ACHN (cell line): ENCODE data around the gene YJU2.

Experiments
- DNase-seq: peaks from one replicate; pipeline ENCODE4 v3.0.0-alpha.2; 2015
- in situ Hi-C: cut with HindIII; loops from 2 replicates; pipeline ENCODE4 v1.10.0; 2017; ENCODE audit warnings: low sequenced_read_pairs, low pct_ligation_motif_present, low pct_unique_long_range_greater_than_20kb

The YJU2 gene

DNA sequence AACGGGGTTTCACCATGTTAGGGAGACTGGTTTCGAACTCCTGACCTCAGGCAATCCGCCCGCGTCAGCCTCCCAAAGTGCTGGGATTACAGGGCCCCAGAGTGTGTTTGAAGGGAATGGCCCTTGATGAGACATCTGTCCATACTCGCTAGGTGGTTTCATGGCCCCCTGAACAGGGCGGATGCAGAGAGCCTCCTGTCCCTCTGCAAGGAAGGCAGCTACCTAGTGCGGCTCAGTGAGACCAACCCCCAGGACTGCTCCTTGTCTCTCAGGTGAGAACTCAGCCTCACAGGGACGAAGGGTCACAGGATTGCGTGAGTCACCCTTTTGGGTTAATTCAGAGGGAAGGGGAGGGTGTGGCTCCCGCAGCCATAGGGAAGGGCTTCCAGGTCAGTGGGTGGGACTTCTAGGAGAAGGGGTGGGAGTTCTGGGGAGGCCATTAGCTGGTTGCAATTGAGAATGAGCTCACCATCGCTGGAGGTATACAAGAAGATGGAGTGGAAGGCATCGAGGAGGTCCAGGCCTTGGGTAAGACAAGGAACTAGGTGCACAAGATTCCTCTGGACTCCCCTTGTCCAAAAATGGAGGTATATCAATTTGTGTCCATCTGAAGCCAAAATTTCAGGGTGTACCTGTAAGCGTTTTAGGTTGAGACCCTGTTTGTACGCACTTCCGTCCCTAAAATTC is 41.4 kb downstream of the YJU2 start:
- DNase-seq: no peak
- in situ Hi-C loops: no loop called here

DNA sequence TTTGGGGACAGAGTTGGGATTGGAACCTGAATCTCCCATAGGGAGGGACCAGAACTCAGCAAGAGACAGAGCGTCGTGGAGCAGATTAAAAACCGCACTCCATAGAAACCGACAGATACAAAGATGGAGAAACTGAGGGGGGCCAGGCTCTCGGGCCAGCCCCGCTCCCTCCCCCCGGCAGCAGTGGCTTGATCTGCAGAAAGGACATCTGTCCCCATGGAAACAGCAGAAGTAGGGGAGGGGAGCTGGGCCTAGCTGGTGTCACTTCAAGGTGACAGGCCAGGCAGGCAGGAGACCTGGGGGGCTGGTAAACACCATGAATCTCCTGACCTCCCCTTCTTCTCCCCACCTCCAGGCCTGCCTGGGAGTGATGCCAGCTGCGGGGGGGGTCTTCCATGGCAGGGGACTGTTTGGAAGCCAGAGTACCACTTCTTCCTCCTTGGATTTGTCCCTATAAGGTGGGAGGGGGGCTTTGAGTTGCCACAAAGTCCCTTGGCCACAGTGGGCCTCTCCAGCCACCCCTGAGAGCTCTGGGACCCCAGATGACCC is 44.4 kb downstream of the YJU2 start:
- in situ Hi-C loops: no loop called here
- DNase-seq: no peak

DNA sequence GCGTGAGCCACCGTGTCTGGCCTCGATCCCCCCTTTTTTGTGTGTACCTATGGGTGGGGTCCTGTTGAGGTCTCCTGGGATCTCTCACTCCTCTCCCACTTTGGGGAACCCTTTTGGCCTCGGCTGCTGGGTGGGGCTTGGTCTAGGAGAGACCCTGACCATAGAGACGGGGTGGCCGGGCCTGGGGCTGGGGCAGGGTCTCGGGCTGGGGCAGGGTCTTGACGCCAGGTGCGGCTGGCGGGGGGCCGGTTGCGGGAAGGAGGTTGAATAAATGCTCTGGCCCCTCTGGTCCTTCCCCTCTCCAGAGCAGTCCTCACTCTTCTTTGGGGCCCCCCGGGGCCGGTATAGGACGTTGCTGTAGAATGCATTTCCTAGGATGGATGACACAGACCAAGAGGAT is 45.6 kb downstream of the YJU2 start:
- in situ Hi-C loops: no loop called here

DNA sequence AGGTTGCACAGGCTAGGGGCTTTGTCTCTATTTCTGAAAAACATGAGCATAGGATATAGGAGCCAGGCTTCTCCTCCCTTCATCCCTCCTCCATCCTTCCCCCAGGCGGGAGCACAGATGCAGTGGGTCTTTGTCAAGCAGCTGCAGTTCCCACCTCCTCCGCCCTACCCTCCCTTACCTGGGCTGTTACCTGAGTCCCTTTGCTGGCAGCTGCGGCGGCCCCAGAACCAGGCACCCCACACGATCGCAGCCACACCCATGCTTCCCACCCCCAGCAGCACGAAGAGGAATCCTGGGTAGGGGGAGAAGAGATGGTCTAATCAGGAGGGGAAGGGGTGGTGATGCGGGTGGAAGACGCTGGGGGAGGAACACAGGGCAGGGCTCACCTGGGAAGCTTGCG is 47.5 kb downstream of the YJU2 start:
- no peak for DNase-seq
- in situ Hi-C loops: no loop called here

More for the DNA sequence above, 45.6 kb downstream of the YJU2 start:
- DNase-seq: no peak

DNA sequence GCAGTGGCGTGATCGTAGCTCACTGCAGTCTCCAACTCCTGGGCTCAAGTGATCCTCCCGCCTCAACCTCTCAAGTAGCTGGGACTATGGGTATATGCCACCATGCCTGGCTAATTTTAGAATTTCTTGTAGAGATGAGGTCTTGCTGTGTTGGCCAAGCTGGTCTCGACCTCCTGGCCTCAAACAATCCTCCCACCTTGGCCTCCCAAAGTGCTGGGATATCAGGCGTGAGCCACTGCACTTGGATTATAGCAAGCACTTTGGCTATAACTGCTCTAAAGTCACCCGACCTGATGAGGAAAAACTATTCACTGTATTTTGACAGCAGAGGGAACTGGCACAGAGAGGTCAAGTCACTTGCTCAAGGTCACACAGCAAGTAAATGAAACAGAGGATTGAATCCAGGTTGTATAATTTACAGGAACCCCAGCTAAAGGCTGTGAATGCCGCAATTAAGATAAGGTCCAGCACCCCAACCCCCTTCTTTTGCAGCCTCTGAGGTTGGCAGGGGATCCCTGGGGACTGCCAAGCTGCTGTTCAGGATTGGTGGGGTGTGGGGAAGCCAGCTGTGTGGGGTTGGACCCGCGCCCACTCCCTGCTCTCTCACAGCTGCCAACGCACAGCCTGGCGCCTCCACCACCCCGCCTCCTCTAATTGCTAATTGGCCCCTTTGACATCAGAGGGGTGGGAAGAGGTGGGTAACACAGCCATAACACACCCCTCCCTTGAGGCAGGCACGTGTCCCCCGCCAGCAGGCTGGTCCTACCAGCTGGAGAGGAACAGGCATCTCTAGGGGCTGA is 49.3 kb downstream of the YJU2 start:
- in situ Hi-C loops: no loop called here
- DNase-seq: no peak

DNA sequence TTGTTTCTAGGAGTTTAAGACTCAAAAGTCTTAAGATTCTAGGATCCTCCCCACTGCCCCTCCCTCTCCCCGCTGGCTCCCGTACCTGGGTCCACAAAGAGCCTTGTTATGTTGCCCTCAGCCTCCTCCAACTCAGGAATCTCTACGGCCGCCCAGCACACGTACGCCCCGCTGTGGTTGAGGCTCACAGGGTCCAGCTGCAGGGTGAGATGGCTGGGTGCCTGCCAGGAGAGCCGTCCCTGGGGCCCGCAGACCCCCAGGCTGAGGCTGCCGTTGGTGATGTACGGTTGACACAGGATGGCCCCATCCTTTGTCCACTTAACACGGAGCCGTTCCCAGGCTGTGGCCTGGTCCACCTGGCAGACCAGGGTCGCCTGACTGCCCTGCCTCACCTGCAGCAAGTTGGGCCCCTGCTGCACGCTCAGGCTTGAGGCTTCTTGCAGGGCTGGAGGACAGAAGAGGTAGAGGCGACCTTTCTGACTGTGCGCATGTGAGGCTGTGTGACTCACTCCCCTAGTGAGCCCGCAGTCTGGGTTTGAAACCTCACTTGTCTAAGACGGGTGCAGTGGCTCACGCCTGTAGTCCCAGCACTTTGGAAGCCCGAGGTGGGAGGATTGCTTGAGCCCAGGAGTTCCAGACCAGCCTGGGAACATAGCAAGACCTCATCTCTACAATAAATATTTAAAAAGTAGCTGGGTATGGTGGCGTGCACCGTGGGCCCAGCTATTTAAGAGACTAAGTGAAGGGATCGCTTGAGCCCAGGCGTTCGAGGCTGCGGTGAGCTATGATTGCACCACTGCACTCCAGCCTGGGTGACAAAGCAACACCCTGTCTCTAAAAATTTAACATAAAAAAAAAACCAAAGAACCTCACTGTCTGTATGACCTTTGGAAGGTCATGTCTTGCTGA is 51.3 kb downstream of the YJU2 start:
- in situ Hi-C loops: no loop called here
- DNase-seq: no peak

DNA sequence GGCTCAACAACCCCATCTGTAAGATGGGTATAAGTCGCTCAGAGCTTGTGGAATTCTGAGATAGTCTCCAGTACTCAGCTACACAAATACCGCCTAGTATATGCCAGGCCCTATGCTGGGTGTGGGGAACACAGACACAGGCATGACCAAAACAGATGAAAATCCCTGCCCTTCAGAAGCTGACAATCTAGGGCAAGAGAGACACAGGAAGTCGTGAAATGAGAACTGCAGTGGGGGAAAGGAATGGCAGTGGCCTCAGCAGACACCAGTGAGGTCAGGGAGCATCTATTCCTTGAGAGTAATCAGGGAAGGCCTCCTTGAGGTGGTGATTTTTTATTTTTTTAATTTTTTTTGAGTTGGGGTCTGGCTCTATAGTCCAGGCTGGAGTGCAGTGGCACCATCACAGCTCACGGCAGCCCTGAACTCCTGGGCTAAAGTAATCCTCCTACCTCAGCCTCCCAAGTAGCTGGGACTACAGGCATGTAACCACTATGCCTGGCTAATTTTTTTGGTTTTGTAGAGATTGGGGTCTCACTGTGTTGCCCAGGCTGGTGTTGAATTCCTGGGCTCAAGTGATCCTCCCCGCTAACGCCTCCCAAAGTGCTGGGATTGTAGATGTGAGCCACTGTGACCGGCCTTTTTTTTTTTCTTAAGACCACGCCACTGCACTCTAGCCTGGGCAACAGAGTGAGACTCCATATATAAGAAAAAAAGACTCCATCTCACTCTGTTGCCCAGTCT is 52.1 kb downstream of the YJU2 start:
- in situ Hi-C loops: no loop called here
- no peak for DNase-seq

DNA sequence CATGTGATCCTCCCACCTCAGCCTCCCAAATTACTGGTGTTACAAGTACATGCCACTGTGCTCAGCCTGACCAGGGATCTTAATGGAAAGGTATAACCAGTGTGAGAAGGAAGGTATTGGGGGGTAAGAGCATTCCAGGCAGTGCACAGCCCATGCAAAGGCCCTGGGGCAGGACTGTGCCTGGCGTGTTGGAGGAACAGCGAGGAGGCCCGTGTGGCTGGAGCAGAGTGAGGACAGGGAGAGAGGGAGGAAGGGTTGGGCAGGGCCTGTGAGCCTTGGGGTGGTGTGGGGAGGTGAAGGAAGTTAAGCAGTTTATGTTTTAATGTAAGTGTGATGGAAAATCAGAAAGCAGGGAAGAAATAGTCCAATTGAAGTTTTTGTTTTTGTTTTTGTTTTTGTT is 53.7 kb downstream of the YJU2 start:
- DNase-seq: no peak
- in situ Hi-C loops: no loop called here

DNA sequence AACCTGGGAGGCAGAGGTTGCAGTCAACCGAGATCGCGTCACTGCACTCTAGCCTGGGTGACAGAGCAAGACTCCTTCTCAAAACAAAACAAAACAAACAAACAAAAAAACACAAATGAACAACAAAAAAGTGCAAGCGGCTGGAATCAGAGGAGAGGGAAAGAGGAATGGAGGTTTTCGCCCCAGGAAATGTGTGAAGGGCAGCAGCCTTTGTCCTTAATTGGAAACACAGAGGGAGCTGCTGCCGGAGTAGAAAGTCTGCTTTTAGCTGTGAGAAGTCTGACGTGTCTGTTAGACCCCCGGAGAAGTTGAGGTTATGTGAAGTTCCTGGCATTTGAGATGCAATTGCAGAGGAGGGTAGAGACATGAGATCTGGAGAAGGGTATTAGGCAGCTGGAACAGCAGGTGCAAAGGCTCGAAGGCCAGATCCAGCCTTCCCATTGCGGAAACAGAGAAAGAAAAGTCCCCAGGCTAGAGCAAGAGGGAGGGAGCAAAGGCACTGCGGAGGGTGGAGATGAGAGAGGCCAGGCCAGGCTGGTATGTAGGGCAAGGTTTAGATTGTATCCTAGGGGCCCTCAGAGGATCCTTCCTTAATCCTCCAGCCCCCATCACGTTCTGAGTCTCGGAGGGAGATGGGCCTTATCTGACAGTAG is 54.8 kb downstream of the YJU2 start:
- DNase-seq: no peak

DNA sequence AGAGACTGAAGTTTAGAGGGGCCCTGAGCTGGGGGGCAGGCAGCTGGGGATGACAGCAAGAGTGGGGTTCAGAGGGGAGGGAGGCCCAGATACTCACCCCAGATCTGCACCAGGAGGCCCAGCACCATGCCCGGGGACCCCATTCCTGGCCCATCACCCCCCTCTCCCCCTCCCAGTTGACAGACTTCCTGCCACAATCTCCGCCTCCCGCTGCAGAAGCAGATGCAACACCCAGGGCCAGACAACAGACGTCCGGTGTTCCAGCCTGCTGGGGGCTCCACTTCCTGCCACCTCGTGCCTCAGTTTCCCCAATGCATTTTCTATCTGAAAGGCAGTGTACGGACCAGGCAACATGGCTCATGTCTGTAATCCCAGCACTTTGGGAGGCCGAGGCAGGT is 55.4 kb downstream of the YJU2 start, which contains the start of gene TMIGD2:
TSS of gene TMIGD2 (minus strand) at position 147 of the 398 bp plus-strand sequence. CDS start at position 143, 4 bp downstream.
- in situ Hi-C loops: no loop called here

More for the DNA sequence above, 54.8 kb downstream of the YJU2 start:
- in situ Hi-C loops: no loop called here

DNA sequence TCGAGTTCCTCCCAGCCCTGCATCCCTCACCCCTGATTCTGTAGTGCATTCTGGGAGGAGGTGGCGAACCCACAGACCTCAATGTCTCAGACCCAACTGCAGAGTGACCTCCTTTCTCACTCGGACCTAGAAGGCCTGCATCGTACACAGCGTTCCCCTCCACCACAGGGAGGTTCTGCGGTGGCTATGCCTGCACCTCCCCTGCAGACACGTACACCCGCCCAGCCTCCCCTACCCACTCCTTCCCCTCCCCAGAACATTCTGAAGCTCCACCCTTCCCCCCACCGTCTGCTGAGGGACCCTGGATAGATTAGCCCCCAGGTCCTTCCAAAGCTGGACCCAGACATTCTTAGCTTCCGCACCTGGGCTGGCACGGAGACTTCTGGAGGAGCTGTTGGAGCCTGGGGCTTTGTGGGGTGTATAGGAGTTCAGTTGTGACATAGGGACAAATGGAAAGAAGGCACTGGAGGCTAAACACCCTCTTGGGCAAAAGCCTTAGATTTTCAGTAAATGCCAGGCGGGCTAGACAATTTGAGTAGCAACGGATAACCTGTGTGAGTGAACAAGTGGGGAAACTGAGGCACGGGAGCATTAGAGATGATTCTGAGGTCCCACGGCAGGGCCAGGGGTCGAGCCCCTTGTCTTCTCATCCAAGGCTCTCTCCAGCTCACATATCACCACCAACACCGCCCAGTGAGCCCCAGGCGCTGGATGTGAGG is 57.1 kb downstream of the YJU2 start:
- no peak for DNase-seq
- in situ Hi-C loops: no loop called here

More for the DNA sequence above, 55.4 kb downstream of the YJU2 start, which contains the start of gene TMIGD2:
- no peak for DNase-seq

DNA sequence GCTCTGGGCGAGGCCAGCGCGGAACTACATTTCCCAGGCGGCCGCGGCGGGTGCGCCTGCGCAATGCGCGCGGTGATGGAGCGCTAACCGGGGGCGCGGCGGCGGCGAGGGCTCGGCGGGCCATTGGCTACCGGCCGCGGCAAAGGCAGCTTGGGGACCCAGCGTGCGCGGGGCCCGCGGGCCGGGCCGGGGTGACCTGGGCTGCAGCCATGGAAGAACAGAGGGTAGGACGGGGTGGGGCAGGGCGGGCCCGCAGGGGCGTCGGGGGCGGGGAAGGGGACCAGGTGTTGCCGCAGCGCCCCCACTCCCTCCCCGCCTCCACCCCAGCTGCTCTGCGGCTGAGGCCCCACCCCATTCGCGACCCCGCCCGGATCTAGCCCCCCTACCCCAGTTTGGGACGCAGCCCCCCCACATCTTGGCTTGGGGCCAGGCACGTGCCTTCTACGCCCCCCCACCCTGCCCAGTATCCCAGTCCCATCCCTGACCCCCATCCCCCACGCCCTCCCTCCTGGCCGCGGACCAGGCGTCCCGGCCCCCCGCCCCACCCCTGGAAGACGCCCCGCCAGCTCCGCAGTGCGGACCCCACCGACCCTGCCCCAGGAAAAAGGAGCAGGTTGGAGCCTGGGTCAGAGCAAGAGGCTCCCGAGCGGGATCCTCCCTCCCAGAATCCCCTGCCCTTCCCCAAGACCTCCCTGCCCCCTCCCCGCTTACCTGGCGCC is 57.8 kb downstream of the YJU2 start, which contains the start of gene FSD1:
TSS of gene FSD1 (plus strand) at position 61 of the 719 bp plus-strand sequence. CDS start at position 210, 149 bp downstream.
- in situ Hi-C loops: no loop called here
- peak; percentile 53 for DNase-seq

DNA sequence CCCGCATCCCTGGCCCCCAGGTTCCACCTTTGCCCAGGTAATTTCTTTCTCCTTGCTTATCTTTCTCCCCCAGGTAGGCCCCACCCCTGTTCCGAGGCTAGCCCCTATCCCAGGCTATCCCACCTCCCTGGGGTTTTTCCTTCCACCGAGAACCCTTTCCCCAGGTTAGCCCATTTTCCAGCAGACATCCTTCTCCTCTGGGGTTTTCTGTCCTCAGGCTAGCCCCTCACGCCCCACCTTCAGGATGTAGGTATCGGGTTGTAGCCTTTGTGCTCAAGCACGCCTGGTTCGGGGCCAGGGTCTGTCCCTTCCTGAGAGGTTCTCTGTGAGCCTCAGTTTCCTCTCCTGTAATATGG is 58.4 kb downstream of the YJU2 start:
- in situ Hi-C loops: no loop called here
- DNase-seq: no peak

DNA sequence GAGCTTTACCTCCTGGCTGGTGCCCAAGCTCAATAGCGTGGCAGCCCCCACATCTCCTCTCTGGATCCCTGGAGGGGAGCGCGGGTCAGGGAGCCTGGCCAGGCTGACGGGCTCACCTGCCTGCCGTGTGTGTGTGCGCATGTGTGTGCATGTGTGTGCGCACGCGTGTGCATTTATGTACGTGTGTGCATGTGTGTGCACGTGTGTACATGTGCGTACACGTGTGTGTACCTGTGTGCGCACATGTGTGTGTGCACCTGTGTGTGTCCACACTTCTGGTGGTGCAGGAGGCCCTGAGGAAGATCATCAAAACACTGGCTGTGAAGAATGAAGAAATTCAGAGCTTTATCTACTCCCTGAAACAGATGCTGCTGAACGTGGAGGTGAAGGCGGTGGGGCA is 58.8 kb downstream of the YJU2 start:
- in situ Hi-C loops: no loop called here
- DNase-seq: no peak

DNA sequence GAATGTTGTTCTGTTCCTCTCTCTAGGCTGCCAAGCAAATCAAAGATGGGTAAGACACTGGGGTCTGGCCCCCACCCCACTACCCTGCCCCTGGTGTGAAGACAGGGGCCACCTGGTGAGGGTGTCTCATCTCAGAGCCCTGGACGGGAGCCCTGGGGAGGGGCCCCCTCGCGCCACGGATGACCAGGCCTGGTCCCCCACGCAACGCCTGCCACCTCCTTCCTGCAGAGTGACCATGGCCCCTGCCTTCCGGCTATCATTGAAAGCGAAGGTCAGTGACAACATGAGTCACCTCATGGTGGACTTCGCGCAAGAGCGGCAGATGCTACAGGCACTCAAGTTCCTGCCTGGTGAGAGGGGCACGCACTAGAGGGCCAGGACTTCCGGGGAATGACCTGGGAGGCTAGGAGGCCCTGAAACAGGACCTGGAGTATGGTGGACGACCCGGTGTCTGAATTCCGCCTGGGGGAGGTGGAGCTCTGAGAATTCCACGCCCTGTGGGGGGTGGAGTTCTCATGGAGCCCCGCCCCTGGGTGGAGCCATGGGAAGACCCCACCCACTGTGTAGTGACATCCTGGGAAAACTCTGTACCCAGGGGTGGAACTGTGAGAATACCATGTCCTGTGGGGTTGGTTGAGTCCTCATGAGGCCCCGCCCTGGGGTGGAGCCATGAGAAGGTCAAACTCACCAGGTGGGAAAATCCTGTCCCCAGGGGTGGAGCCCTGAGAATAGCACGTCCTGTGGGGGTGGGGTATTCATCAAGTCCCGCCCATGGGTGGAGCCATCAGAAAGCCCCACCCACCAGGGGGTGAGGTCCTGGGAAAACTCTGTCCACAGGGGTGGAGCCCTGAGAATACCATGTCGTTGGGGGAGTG is 63.6 kb downstream of the YJU2 start:
- in situ Hi-C loops: no loop called here
- no peak for DNase-seq
